IMR-90 (cell line): ENCODE data around the gene PAX3. TPM values are rescaled to one million over a fixed set of nuclear protein-coding genes. Genes with fewer than 3 reads are reported as not detected.

Source experiments
- ATAC-seq: fragments of 200-7000 bp; cut with Tn5 transposase; 2 replicates; pipeline ENCODE4 v1.9.1; 2020; ENCODE audit warnings: low read depth, mild to moderate bottlenecking, moderate library complexity
- BruUV-seq: library from RNA; stranded (reverse); fragments of 400-500 nt; replicated peaks from 2 replicates; lab custom pipeline; 2021; lab: Mats Ljungman, UMichigan
- CTCF ChIA-PET: fragments of 300-600 bp; formaldehyde crosslinking; extraction: SDS; loops from one replicate; lab custom pipeline; 2021; ENCODE audit warnings: antibody characterized with exemption; lab: Yijun Ruan, JAX
- POLR2A ChIA-PET: fragments of 300-600 bp; sonication (Branson Sonifier 250); formaldehyde crosslinking; loops from one replicate; lab custom pipeline; 2022; ENCODE audit warnings: antibody characterized with exemption; ENCODE audit not compliant: unreplicated experiment; lab: Charles Lee
- DNase-seq: peaks from one replicate; pipeline ENCODE4 v3.0.0; 2013
- H2AFZ ChIP-seq: replicated peaks from 2 replicates; pipeline ENCODE3; 2013; ENCODE audit warnings: low read length, mild to moderate bottlenecking; ENCODE audit not compliant: poor library complexity
- H2AK5ac ChIP-seq: 2 replicates; pipeline ENCODE4 v1.6.1; 2013; ENCODE audit warnings: low read depth, low read length, inconsistent platforms
- H2AK9ac ChIP-seq: replicated peaks from 2 replicates; pipeline ENCODE3; 2013; ENCODE audit warnings: mild to moderate bottlenecking, low read depth, low read length, moderate library complexity; ENCODE audit not compliant: poor library complexity
- H2BK120ac ChIP-seq: 2 replicates; pipeline ENCODE4 v1.6.1; 2013; ENCODE audit warnings: low read depth, low read length, inconsistent platforms
- H2BK15ac ChIP-seq: 3 replicates; pipeline ENCODE4 v1.6.1; 2013; ENCODE audit warnings: low read depth, low read length, inconsistent platforms
- H2BK20ac ChIP-seq: 2 replicates; pipeline ENCODE4 v1.6.1; 2013; ENCODE audit warnings: low read depth, mild to moderate bottlenecking, inconsistent platforms, low read length, moderate library complexity
- H2BK5ac ChIP-seq: 2 replicates; pipeline ENCODE4 v1.6.1; 2013; ENCODE audit warnings: mild to moderate bottlenecking, low read depth, low read length, inconsistent platforms; ENCODE audit not compliant: poor library complexity, severe bottlenecking
- H3K14ac ChIP-seq: replicated peaks from 2 replicates; pipeline ENCODE4 v1.6.1; 2013; ENCODE audit warnings: low read depth, low read length, inconsistent platforms
- H3K18ac ChIP-seq: 2 replicates; pipeline ENCODE4 v1.6.1; 2013; ENCODE audit warnings: low read depth, low read length, control low read depth
- H3K23ac ChIP-seq: 2 replicates; pipeline ENCODE4 v1.6.1; 2013; ENCODE audit warnings: low read depth, low read length, inconsistent platforms
- H3K27ac ChIP-seq: 2 replicates; pipeline ENCODE4 v1.5.1; 2013; ENCODE audit warnings: mild to moderate bottlenecking, control low read depth, low read length; ENCODE audit not compliant: insufficient read depth
- H3K27me3 ChIP-seq: 2 replicates; pipeline ENCODE4 v1.6.1; 2013; ENCODE audit warnings: low read length; ENCODE audit not compliant: control insufficient read depth, insufficient read depth
- H3K36me3 ChIP-seq: 2 replicates; pipeline ENCODE4 v1.6.1; 2013; ENCODE audit warnings: low read length, mixed read lengths; ENCODE audit not compliant: control insufficient read depth, insufficient read depth
- H3K4ac ChIP-seq: 2 replicates; pipeline ENCODE4 v1.6.1; 2013; ENCODE audit warnings: low read depth, low read length, inconsistent platforms
- H3K4me1 ChIP-seq: 2 replicates; pipeline ENCODE4 v1.6.1; 2013; ENCODE audit warnings: low read length, mixed read lengths; ENCODE audit not compliant: control insufficient read depth, insufficient read depth
- H3K4me2 ChIP-seq: 2 replicates; pipeline ENCODE4 v1.6.1; 2013; ENCODE audit warnings: low read depth, mild to moderate bottlenecking, control low read depth, low read length, moderate library complexity
- H3K4me3 ChIP-seq: 2 replicates; pipeline ENCODE4 v1.5.1; 2013; ENCODE audit warnings: low read depth, mild to moderate bottlenecking, control low read depth, low read length, moderate library complexity; ENCODE audit not compliant: insufficient read depth
- H3K56ac ChIP-seq: 2 replicates; pipeline ENCODE4 v1.6.1; 2013; ENCODE audit warnings: low read length, inconsistent platforms; ENCODE audit not compliant: insufficient read depth; ENCODE audit errors: extremely low read depth
- H3K79me1 ChIP-seq, 2 experiments: 2 replicates each; pipeline ENCODE4 v1.6.1; 2013; ENCODE audit warnings: low read length in 2 of 2, inconsistent platforms in 1 of 2, low read depth in 1 of 2
- H3K9ac ChIP-seq: 2 replicates; pipeline ENCODE4 v1.6.1; 2013; ENCODE audit warnings: low read depth, low read length, control low read depth
- H3K9me1 ChIP-seq: 2 replicates; pipeline ENCODE4 v1.6.1; 2013; ENCODE audit warnings: low read length, inconsistent platforms; ENCODE audit not compliant: insufficient read depth
- H3K9me3 ChIP-seq: 2 replicates; pipeline ENCODE4 v1.6.1; 2013; ENCODE audit warnings: low read length; ENCODE audit not compliant: control insufficient read depth, insufficient read depth
- H4K20me1 ChIP-seq: 2 replicates; pipeline ENCODE4 v1.6.1; 2013; ENCODE audit warnings: low read length, inconsistent platforms; ENCODE audit not compliant: insufficient read depth
- H4K5ac ChIP-seq: 2 replicates; pipeline ENCODE4 v1.6.1; 2013; ENCODE audit warnings: mild to moderate bottlenecking, low read depth, low read length, control low read depth
- H4K8ac ChIP-seq, 2 experiments: 2 replicates each; pipeline ENCODE4 v1.6.1; 2013; ENCODE audit warnings: low read depth in 2 of 2, low read length in 2 of 2, control low read depth in 1 of 2, inconsistent platforms in 1 of 2
- H4K91ac ChIP-seq: 2 replicates; pipeline ENCODE4 v1.6.1; 2013; ENCODE audit warnings: low read depth, low read length, inconsistent platforms; ENCODE audit not compliant: insufficient read depth
- BHLHE40 ChIP-seq: fragments of 150-350 bp; IDR thresholded peaks from 2 replicates; pipeline ENCODE4 v1.6.1; 2016; ENCODE audit warnings: mild to moderate bottlenecking, low read depth, low read length
- CEBPB ChIP-seq: IDR thresholded peaks from 2 replicates; pipeline ENCODE4 v1.6.1; 2012; ENCODE audit warnings: low read depth, low read length, improper control_type of control experiment
- CHD1 ChIP-seq: IDR thresholded peaks from 2 replicates; pipeline ENCODE4 v1.6.1; 2012; ENCODE audit warnings: low read depth, low read length, improper control_type of control experiment
- FOS ChIP-seq: fragments of 150-350 bp; IDR thresholded peaks from 2 replicates; pipeline ENCODE4 v1.6.1; 2016; ENCODE audit warnings: low read depth, low read length
- MAFK ChIP-seq: IDR thresholded peaks from 2 replicates; pipeline ENCODE4 v1.6.1; 2012; ENCODE audit warnings: low read depth, low read length, improper control_type of control experiment
- MAZ ChIP-seq: IDR thresholded peaks from 2 replicates; pipeline ENCODE4 v1.6.1; 2012; ENCODE audit warnings: low read depth, mild to moderate bottlenecking, low read length, improper control_type of control experiment, moderate library complexity, borderline replicate concordance
- MXI1 ChIP-seq: IDR thresholded peaks from 2 replicates; pipeline ENCODE4 v1.6.1; 2012; ENCODE audit warnings: low read depth, mild to moderate bottlenecking, low read length, moderate library complexity, borderline replicate concordance
- POLR2A ChIP-seq: IDR thresholded peaks from 2 replicates; pipeline ENCODE4 v1.6.1; 2012; ENCODE audit warnings: mild to moderate bottlenecking, low read depth, low read length
- RAD21 ChIP-seq: IDR thresholded peaks from 2 replicates; pipeline ENCODE4 v1.6.1; 2012; ENCODE audit warnings: low read length, improper control_type of control experiment
- RCOR1 ChIP-seq: IDR thresholded peaks from 2 replicates; pipeline ENCODE4 v1.6.1; 2012; ENCODE audit warnings: mild to moderate bottlenecking, low read length, improper control_type of control experiment; ENCODE audit not compliant: insufficient replicate concordance
- RFX5 ChIP-seq: IDR thresholded peaks from 2 replicates; pipeline ENCODE4 v1.8.0; 2012; ENCODE audit warnings: low read depth, mild to moderate bottlenecking, low read length, moderate library complexity
- WGBS, 2 experiments: methylation state at CpG; one replicate each; pipeline versions ENCODE4 v1.1.5 to v1.1.7; 2013; ENCODE audit warnings: missing lambda C conversion rate in 2 of 2; ENCODE audit not compliant: insufficient read length in 1 of 2; ENCODE audit errors: extremely low coverage in 2 of 2; 5-methylcytosine and 5-hydroxymethylcytosine counted together
- dilution Hi-C: fragments of 300-500 bp; cut with HindIII; formaldehyde crosslinking; loops from one replicate; pipeline ENCODE4 v1.14.3; 2018; ENCODE audit warnings: low sequenced_read_pairs; ENCODE audit not compliant: unreplicated experiment
- in situ Hi-C: fragments of 300-500 bp; cut with MboI; formaldehyde crosslinking; loops from 3 replicates; pipeline ENCODE4 v1.14.3; 2019; ENCODE audit warnings: low sequenced_read_pairs, inconsistent platforms, mixed read lengths
- intact Hi-C: fragments of 100-400 bp; cut with micrococcal nuclease; formaldehyde crosslinking; loops from 2 replicates; pipeline ENCODE4 v1.10.0; 2022
- polyA plus RNA-seq, 3 experiments: library from polyadenylated mRNA; depleted of rRNA; stranded (reverse); fragments of >200 nt; gene quantifications; 2 replicates each; pipeline ENCODE4 v1.2.3, GENCODE V29; 2012; ENCODE audit warnings: low replicate concordance in 1 of 3
- total RNA-seq: library from RNA; depleted of rRNA; stranded (reverse); fragments of >200 nt; gene quantifications from 2 replicates; pipeline ENCODE4 v1.2.3, GENCODE V29; 2012
- TF ChIP-seq, protein P1 (sequence below): fragments of 150-350 bp; IDR thresholded peaks from 2 replicates; pipeline ENCODE4 v1.6.1; 2016; ENCODE audit warnings: low read depth, mild to moderate bottlenecking, low read length, moderate library complexity, borderline replicate concordance
- TF ChIP-seq, protein P2 (sequence below): fragments of 150-350 bp; IDR thresholded peaks from 2 replicates; pipeline ENCODE4 v1.6.1; 2017; ENCODE audit warnings: mild to moderate bottlenecking, antibody characterized with exemption, low read length, low read depth

Gene PAX3
- total and polyA plus RNA-seq, 2 of the 4 experiments (the other 2 are of a cell fraction), result not detected

DNA sequence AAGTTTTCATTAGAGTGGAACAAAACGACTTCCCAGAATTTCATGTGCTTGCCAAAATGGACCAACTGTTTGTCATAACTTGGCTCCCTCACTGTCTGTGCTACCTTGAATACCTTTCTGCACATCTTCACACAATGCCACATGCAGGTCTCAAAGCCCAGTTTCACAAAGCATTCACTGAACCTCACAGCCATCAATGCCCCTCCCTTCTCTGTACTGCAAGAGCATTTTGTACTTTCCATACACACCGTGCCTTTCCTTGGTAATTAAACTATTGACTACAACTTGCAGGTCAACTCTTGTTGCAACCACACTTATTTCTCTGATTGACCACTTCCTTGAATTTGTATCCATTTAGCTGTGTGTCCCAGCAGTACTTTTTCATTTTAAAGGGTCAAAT lies 50.5 kb downstream of the PAX3 start:
- H4K91ac ChIP-seq, result no peak overlapping the region
- H3K4me3 ChIP-seq, result no peak overlapping the region
- no peak overlapping the region for H2AFZ ChIP-seq
- H4K5ac ChIP-seq, result no peak overlapping the region
- H2AK5ac ChIP-seq, result no peak overlapping the region
- H3K27me3 ChIP-seq, result no peaks in the 10 kb centered on the region
- no peak overlapping the region for H3K4ac ChIP-seq
- WGBS, 2 experiments, result 0% methylated on average over 1 of the region's 2 CpGs; no CpG with 5 or more reads in 1 of the 2 experiments
- no peaks in the 10 kb centered on the region for H3K79me1 ChIP-seq
- H3K27ac ChIP-seq, result no peak overlapping the region
- no peaks in the 10 kb centered on the region for H4K20me1 ChIP-seq
- ATAC-seq (no peak), DNase-seq (no peak)
- BruUV-seq, result no TSS peak
- TF ChIP-seq BHLHE40 (no peak), RAD21 (no peak), CEBPB (no peak), MAZ (no peak), FOS (no peak), CHD1 (no peak), POLR2A (no peak), RCOR1 (no peak), RFX5 (no peak), MAFK (no peak), MXI1 (no peak)
- TF ChIP-seq, protein P1, sequence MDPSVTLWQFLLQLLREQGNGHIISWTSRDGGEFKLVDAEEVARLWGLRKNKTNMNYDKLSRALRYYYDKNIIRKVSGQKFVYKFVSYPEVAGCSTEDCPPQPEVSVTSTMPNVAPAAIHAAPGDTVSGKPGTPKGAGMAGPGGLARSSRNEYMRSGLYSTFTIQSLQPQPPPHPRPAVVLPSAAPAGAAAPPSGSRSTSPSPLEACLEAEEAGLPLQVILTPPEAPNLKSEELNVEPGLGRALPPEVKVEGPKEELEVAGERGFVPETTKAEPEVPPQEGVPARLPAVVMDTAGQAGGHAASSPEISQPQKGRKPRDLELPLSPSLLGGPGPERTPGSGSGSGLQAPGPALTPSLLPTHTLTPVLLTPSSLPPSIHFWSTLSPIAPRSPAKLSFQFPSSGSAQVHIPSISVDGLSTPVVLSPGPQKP, result no peak
- TF ChIP-seq, protein P2, sequence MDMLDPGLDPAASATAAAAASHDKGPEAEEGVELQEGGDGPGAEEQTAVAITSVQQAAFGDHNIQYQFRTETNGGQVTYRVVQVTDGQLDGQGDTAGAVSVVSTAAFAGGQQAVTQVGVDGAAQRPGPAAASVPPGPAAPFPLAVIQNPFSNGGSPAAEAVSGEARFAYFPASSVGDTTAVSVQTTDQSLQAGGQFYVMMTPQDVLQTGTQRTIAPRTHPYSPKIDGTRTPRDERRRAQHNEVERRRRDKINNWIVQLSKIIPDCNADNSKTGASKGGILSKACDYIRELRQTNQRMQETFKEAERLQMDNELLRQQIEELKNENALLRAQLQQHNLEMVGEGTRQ, result no peak
- H3K18ac ChIP-seq, result no peak overlapping the region
- no peak overlapping the region for H2BK5ac ChIP-seq
- ChIA-PET CTCF (no interaction called here), POLR2A (no interaction called here)
- H3K56ac ChIP-seq, result no peak overlapping the region
- no peaks in the 10 kb centered on the region for H3K36me3 ChIP-seq
- no peak overlapping the region for H4K8ac ChIP-seq
- no peak overlapping the region for H2BK20ac ChIP-seq
- H3K4me2 ChIP-seq, result no peak overlapping the region
- no peak overlapping the region for H2BK15ac ChIP-seq
- no peak overlapping the region for H3K14ac ChIP-seq
- in situ Hi-C loops, result no loop called here
- no peaks in the 10 kb centered on the region for H3K9me3 ChIP-seq
- H3K9ac ChIP-seq, result no peak overlapping the region
- no peak overlapping the region for H2BK120ac ChIP-seq
- intact Hi-C loops, result no loop called here
- H3K23ac ChIP-seq, result no peak overlapping the region
- dilution Hi-C loops, result no loop called here
- H3K4me1 ChIP-seq, result no peaks in the 10 kb centered on the region
- no peak overlapping the region for H2AK9ac ChIP-seq
- H3K9me1 ChIP-seq, result no peaks in the 10 kb centered on the region
